MM.1S (cell line): ENCODE measurements around the gene SLC12A6.

Source experiments
- DNase-seq: peaks from one replicate; pipeline ENCODE4 v3.0.0-alpha.2; 2015
- H2AFZ ChIP-seq: fragments of 300-600 bp; sonication (generic); 2 replicates; pipeline ENCODE4 v1.6.0; 2016; ENCODE audit warnings: antibody characterized with exemption, low read length
- H3F3A ChIP-seq: fragments of 300-600 bp; sonication (generic); 2 replicates; pipeline ENCODE4 v1.6.1; 2016; ENCODE audit warnings: mild to moderate bottlenecking, antibody characterized with exemption, low read length, moderate library complexity, mixed read lengths; ENCODE audit not compliant: insufficient read depth
- H3K27ac ChIP-seq: fragments of 300-600 bp; sonication (generic); 2 replicates; pipeline ENCODE4 v1.5.1; 2016; ENCODE audit warnings: mild to moderate bottlenecking, low read length
- H3K27me3 ChIP-seq: fragments of 300-600 bp; sonication (generic); replicated peaks from 2 replicates; pipeline ENCODE4 v1.6.0; 2016; ENCODE audit warnings: low read length; ENCODE audit not compliant: insufficient read depth
- H3K36me3 ChIP-seq: fragments of 300-600 bp; sonication (generic); replicated peaks from 2 replicates; pipeline ENCODE4 v1.6.1; 2016; ENCODE audit warnings: mild to moderate bottlenecking, low read length, mixed read lengths; ENCODE audit not compliant: insufficient read depth
- H3K4me1 ChIP-seq: fragments of 300-600 bp; sonication (generic); 2 replicates; pipeline ENCODE4 v1.6.1; 2016; ENCODE audit warnings: low read length, mixed read lengths
- H3K4me2 ChIP-seq: fragments of 300-600 bp; sonication (generic); 2 replicates; pipeline ENCODE4 v1.6.0; 2016; ENCODE audit warnings: low read depth, low read length
- H3K4me3 ChIP-seq: fragments of 300-600 bp; sonication (generic); 2 replicates; pipeline ENCODE4 v1.5.1; 2016; ENCODE audit warnings: low read length, mixed read lengths
- H3K79me2 ChIP-seq: fragments of 300-600 bp; sonication (generic); 2 replicates; pipeline ENCODE4 v1.6.1; 2016; ENCODE audit warnings: mixed run types, low read length, mixed read lengths
- H3K9ac ChIP-seq: fragments of 300-600 bp; sonication (generic); 2 replicates; pipeline ENCODE4 v1.6.1; 2016; ENCODE audit warnings: low read length, mixed read lengths
- H3K9me2 ChIP-seq: fragments of 300-600 bp; sonication (generic); replicated peaks from 2 replicates; pipeline ENCODE4 v1.6.1; 2016; ENCODE audit warnings: mild to moderate bottlenecking, low read length, mixed read lengths; ENCODE audit not compliant: insufficient read depth
- H3K9me3 ChIP-seq: fragments of 300-600 bp; sonication (generic); replicated peaks from 2 replicates; pipeline ENCODE4 v1.6.1; 2016; ENCODE audit warnings: mild to moderate bottlenecking, low read length, mixed read lengths; ENCODE audit not compliant: insufficient read depth
- H4K20me1 ChIP-seq: fragments of 300-600 bp; sonication (generic); 2 replicates; pipeline ENCODE4 v1.6.1; 2016; ENCODE audit warnings: mild to moderate bottlenecking, low read length, moderate library complexity, mixed read lengths; ENCODE audit not compliant: insufficient read depth
- EZH2 ChIP-seq: fragments of 300-600 bp; sonication (generic); optimal IDR thresholded peaks from 2 replicates; pipeline ENCODE3; 2017; ENCODE audit warnings: low read depth, mild to moderate bottlenecking, antibody characterized with exemption, low read length, mixed read lengths
- EZH2phosphoT487 ChIP-seq: fragments of 300-600 bp; sonication (generic); IDR thresholded peaks from 2 replicates; pipeline ENCODE4 v1.6.1; 2018; ENCODE audit warnings: antibody characterized with exemption, low read length
- TF ChIP-seq, protein P1 (sequence below): fragments of 300-600 bp; sonication (generic); IDR thresholded peaks from 2 replicates; pipeline ENCODE4 v1.5.1; 2016; ENCODE audit warnings: antibody characterized with exemption, low read length, mixed read lengths

Gene SLC12A6

DNA sequence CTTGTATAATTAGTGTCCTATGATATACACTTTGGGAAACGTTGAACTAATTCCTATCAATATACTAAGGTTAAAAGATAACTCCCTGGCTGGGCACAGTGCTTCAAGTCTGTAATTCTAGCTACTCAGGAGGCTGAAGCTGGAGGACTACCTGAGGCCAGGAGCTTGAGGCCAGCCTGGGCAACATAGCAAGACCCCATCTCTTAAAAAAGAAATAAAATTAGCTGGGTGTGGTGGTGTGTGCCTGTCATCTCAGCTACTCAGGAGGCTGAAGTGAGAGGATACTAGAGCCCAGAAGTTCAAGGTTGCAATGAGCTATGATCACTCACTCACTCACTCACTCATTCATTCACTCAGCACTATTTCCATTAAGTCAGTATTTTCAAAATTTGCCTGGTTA is 55.2 kb downstream of the SLC12A6 start:
- Histone ChIP-seq H3F3A (no peaks in the 10 kb centered on the region), H3K9ac (no peak overlapping the region), H2AFZ (no peak overlapping the region), H3K79me2 (peaks cover 31% of the 10 kb centered on the region), H3K4me2 (no peak overlapping the region), H3K27ac (no peak overlapping the region), H3K4me1 (no peaks in the 10 kb centered on the region), H3K27me3 (no peaks in the 10 kb centered on the region), H3K9me3 (no peaks in the 10 kb centered on the region), H3K4me3 (no peak overlapping the region), H3K9me2 (no peaks in the 10 kb centered on the region), H4K20me1 (no peaks in the 10 kb centered on the region), H3K36me3 (no peaks in the 10 kb centered on the region)
- TF ChIP-seq, protein P1, sequence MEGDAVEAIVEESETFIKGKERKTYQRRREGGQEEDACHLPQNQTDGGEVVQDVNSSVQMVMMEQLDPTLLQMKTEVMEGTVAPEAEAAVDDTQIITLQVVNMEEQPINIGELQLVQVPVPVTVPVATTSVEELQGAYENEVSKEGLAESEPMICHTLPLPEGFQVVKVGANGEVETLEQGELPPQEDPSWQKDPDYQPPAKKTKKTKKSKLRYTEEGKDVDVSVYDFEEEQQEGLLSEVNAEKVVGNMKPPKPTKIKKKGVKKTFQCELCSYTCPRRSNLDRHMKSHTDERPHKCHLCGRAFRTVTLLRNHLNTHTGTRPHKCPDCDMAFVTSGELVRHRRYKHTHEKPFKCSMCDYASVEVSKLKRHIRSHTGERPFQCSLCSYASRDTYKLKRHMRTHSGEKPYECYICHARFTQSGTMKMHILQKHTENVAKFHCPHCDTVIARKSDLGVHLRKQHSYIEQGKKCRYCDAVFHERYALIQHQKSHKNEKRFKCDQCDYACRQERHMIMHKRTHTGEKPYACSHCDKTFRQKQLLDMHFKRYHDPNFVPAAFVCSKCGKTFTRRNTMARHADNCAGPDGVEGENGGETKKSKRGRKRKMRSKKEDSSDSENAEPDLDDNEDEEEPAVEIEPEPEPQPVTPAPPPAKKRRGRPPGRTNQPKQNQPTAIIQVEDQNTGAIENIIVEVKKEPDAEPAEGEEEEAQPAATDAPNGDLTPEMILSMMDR, result no peak
- TF ChIP-seq EZH2 (no peak), EZH2phosphoT487 (no peak)
- no peak for DNase-seq

DNA sequence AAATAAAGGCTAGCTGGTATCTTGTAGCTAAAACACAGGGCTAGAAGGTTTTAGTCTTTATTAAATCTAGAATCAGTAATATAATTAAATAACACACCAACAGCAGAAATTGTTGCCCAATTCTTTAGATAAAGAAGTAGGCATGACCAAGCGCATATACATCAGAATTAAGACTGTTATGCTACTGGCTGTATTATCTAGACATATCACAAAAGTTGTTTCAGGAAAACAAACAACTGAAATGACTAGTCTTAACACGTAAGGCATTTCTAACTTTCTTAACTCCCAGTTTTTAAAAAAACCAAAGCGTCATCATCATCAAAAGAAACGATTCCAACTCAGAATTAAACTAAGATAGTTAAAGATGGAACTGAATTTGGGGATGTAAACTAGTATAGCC is 57.4 kb downstream of the SLC12A6 start:
- Histone ChIP-seq H3K4me3 (no peak overlapping the region), H3K27me3 (no peaks in the 10 kb centered on the region), H3K4me2 (no peak overlapping the region), H3K9me3 (no peaks in the 10 kb centered on the region), H3K4me1 (no peaks in the 10 kb centered on the region), H3K27ac (no peak overlapping the region), H3K79me2 (peaks cover 40% of the 10 kb centered on the region), H3K9me2 (no peaks in the 10 kb centered on the region), H4K20me1 (no peaks in the 10 kb centered on the region), H3K36me3 (no peaks in the 10 kb centered on the region), H2AFZ (no peak overlapping the region), H3K9ac (no peak overlapping the region), H3F3A (no peaks in the 10 kb centered on the region)
- DNase-seq, result no peak
- TF ChIP-seq, protein P1, result no peak
- TF ChIP-seq EZH2phosphoT487 (no peak), EZH2 (no peak)

DNA sequence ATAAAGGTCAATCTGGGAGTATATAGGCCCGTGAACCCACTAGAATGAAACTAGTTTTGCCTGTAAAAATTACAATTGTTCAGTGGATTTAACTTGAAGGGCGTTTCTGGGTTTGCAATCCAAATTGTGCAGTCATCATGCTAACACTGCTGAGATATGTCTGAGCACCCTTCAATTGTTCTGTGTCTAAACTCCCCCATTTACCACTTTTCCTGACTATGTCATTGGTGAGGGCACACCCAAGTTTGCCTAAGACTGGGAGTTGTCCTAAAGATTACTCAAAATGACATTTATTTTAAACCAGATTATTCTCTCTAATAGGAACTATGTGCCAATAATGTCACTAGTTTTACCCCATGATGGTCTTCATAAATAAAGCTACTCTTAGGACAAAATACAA is 58.2 kb downstream of the SLC12A6 start:
- Histone ChIP-seq H3K9me3 (no peaks in the 10 kb centered on the region), H3K4me2 (no peak overlapping the region), H2AFZ (no peak overlapping the region), H3K79me2 (peaks cover 33% of the 10 kb centered on the region), H3F3A (no peaks in the 10 kb centered on the region), H4K20me1 (no peaks in the 10 kb centered on the region), H3K4me3 (no peak overlapping the region), H3K4me1 (no peaks in the 10 kb centered on the region), H3K9ac (no peak overlapping the region), H3K27me3 (no peaks in the 10 kb centered on the region), H3K9me2 (no peaks in the 10 kb centered on the region), H3K27ac (no peak overlapping the region), H3K36me3 (no peaks in the 10 kb centered on the region)
- TF ChIP-seq EZH2 (no peak), EZH2phosphoT487 (no peak)
- TF ChIP-seq, protein P1, result no peak
- DNase-seq, result no peak

DNA sequence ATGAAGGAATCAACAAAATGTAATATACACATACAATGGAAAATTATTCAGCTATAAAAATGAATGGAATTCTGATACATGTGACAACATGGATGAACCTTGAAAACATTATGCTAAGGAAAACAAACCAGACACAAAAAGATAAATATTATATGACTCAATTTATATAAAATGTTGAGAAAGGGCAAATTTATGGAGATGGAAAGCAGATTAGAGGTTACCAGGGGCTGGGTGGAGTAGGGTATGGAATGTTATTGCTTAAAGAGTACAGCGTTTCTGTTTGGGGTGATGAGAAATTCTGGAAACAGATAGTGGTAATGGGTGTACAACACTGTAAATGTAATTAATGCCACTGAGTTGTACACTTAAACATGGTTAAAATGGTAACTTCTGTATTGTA is 61.9 kb downstream of the SLC12A6 start:
- TF ChIP-seq, protein P1, result no peak
- no peak for TF ChIP-seq EZH2
- no peak for TF ChIP-seq EZH2phosphoT487
- H3K27me3 ChIP-seq, result no peaks in the 10 kb centered on the region
- no peak overlapping the region for H2AFZ ChIP-seq
- H3K79me2 ChIP-seq, result peaks cover 23% of the 10 kb centered on the region
- no peaks in the 10 kb centered on the region for H3F3A ChIP-seq
- no peaks in the 10 kb centered on the region for H3K4me1 ChIP-seq
- H3K36me3 ChIP-seq, result no peaks in the 10 kb centered on the region
- H3K9me2 ChIP-seq, result no peaks in the 10 kb centered on the region
- no peak overlapping the region for H3K9ac ChIP-seq
- DNase-seq, result no peak
- no peak overlapping the region for H3K4me3 ChIP-seq
- no peaks in the 10 kb centered on the region for H3K9me3 ChIP-seq
- H3K27ac ChIP-seq, result no peak overlapping the region
- no peak overlapping the region for H3K4me2 ChIP-seq
- no peaks in the 10 kb centered on the region for H4K20me1 ChIP-seq
